ENCODE results near the gene TBC1D20. TPM values are rescaled to one million over a fixed set of nuclear protein-coding genes. Genes with fewer than 3 reads are reported as not detected.
A peak's percentile ranks its signal among the peaks of the same experiment; 100 is the strongest.
"Not testable (repeated sequence)": the region's sequence is repeated elsewhere in the genome, so short reads cannot be mapped to it uniquely, and the experiment has no call there.

Gene TBC1D20
- total RNA-seq (2014; rRNA removed; shearing (Covaris generic)) = 13.5 and 17.4 TPM in 2 replicates

DNA sequence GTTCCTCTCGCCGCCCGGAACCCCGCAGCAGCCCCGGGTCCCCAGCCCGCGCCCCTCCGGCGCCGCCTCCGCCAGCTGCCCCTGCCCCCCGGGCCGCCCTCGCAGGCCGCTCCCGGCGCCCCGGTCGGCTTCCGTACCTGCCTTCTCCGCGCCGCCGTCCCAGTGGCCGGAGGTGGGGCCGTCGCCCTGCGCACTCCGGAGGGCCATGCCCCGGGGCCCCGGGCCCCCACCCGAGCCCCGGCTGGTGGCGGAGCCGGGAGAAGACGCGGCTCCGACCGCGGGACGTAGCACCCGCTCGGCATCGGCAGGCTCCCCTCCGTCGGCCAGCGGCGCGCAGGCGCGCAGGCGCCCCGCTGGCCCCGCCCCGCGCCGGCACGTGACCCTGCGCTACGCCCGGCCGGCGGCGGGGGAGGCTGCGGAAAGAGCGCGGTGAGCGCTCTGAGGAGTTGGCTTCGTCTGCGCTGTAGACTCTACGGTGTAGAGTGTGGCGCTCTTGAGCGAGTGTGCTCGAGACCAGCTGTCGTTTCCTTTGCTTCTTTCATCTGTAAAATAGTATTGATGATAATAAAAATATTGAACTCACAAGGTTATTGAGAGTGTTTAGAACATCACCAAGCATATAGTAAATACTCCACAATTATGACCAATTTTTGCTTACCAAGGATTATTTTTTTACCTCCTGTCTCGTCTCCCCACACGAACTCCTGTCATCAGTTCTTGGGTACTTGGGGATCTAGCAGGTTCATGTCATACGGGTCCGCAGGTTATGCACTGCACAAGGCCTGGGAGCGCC is at the start of gene TBC1D20:
TBC1D20 (minus strand) TSS at position 335 of the 793 bp plus-strand sequence; CDS start at position 207, 128 bp downstream.
- in situ Hi-C loops (cut with HindIII; ENCODE audit: low sequenced_read_pairs) = no loop called here
- peak; percentile 89 for DNase-seq (ENCODE audit: low spot score)

- in situ Hi-C loops (cut with HindIII; ENCODE audit: low sequenced_read_pairs); DNase-seq (ENCODE audit: low spot score): not testable (repeated sequence)
Measured at GRCh38 chr20:510328-511057, 48.2 kb upstream of the TBC1D20 start.

DNA sequence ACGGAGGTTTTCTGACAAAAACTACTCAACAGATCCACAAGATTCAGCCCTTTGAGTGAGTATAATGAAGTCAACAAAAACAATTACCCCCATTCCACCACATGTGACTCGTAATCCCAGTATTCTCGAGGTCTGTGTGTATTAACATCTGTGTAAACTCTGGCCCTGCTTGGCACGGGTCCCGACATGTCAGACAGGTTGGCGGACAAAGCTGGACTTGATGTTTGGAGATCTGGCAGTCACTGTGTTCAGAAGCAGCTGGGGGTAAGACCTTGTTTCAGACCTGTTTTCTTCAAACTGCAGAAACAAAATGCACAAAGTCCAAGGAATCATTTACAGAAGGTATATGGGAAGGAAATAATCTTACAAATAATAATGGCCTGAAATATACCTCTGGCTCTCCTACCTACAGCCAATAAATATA is 46.0 kb upstream of the TBC1D20 start:
- in situ Hi-C loops (cut with HindIII; ENCODE audit: low sequenced_read_pairs) = not testable (repeated sequence)

DNA sequence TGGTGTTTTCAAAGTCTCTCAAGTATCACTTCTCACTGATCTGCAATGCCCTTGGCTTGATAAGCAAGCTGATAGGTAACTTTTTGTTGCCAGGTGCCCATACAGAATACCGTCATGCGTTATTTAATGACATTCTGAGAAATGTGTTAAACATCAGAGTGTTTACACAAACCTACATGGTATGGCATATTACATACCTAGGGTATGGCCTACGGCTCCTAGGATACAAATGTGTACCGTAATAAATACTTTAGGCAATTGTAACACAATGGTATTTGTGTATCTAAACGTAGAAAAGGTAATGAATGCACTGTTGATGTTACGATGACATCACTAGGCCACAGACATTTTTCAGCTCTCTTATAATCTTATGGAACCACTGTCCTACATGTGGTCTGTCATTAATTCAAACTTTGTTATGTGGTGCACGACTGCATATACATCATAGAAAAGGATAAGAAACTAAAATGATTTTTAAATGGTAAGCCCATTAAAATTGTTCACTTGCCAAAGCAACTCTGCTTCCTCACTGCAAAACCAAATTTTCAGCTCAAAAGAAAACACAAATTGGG is 45.5 kb upstream of the TBC1D20 start:
- in situ Hi-C loops (cut with HindIII; ENCODE audit: low sequenced_read_pairs) = no loop called here
- DNase-seq (ENCODE audit: low spot score) = no peak

More for the DNA sequence above, 46.0 kb upstream of the TBC1D20 start:
- not testable (repeated sequence) for DNase-seq (ENCODE audit: low spot score)

- in situ Hi-C loops (cut with HindIII; ENCODE audit: low sequenced_read_pairs) = no loop called here
- DNase-seq (ENCODE audit: low spot score) = no peak
Measured at GRCh38 chr20:507006-507758, 44.8 kb upstream of the TBC1D20 start.

GRCh38 chr20:504632-505075 is 42.3 kb upstream of the TBC1D20 start:
- no peak for DNase-seq (ENCODE audit: low spot score)
- in situ Hi-C loops (cut with HindIII; ENCODE audit: low sequenced_read_pairs) = no loop called here

DNA sequence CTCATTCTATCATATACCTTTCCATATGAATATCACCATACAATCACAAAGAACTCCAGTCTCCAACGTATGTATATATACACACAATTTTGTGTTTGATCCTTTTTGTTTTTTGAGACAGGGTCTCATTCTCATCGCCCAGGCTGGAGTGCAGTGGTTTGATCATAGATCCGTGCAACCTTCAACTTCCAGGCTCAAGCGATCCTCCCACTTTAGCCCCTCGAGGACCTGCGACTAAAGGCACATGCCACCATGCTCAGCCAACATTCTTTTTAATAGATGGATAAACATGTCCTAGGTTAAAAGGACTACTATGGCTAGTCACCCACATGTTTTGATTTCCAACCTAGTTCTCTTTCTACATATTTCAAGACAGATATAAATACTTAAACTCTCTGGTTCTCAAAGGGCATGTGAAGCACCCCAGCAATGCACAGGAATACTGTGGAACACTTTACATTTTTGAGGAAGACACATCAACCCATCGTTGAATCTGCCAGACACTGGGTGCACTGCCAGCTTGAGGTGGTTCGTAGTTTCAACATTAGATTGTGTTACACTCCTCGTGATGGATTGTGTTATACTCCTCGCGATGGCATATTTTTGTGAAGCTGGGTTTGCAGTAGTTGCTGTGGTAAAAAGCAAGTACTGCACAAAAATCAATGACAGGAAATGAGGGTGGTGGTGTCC is 40.9 kb upstream of the TBC1D20 start:
- in situ Hi-C loops (cut with HindIII; ENCODE audit: low sequenced_read_pairs) = no loop called here
- no peak for DNase-seq (ENCODE audit: low spot score)

DNA sequence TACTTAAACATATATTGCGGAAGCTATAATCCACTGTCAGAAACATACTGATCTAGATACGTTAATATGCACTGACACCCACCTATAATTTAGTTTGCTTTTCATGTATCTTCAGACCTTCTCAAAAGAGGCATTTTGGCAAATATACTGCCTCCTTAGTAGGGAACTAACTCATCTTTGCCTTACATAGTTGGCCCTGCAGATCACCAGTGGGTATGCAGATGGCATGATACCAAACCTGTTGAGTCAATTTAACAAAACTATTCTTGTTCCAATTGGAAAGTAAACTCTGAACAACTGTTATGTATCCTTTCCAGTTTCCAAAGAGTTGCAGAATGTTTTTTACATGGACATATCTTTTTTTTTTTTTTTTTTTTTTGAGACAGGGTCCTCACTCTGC is 35.6 kb upstream of the TBC1D20 start:
- in situ Hi-C loops (cut with HindIII; ENCODE audit: low sequenced_read_pairs) = no loop called here
- no peak for DNase-seq (ENCODE audit: low spot score)

DNA sequence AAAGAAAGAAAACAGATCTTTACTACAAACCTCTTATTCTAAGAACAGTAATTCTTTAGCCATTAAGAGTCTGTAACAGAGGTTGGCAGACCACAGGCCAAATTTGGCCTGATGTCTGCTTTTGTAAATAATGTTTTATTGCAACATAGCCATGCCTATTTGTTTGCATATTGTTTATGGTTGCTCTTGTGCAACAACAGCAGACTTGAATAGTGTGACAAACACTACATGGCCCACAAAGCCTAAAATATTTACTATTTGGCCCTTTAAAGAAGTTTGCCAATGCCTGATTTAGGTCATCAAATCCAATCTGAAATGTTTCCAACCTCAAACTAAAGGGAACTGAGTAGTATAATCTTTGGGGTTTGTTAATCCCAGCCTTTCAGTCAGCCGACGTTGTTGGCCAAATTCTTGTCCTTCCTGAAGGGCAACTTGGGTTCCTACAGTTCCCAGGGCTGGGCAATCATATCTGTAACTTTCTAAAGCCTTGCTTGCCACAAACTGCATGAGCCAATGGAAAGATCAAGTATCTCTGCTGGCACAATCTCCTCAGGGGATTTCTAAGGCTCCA is 33.9 kb upstream of the TBC1D20 start:
- no peak for DNase-seq (ENCODE audit: low spot score)
- in situ Hi-C loops (cut with HindIII; ENCODE audit: low sequenced_read_pairs) = no loop called here

DNA sequence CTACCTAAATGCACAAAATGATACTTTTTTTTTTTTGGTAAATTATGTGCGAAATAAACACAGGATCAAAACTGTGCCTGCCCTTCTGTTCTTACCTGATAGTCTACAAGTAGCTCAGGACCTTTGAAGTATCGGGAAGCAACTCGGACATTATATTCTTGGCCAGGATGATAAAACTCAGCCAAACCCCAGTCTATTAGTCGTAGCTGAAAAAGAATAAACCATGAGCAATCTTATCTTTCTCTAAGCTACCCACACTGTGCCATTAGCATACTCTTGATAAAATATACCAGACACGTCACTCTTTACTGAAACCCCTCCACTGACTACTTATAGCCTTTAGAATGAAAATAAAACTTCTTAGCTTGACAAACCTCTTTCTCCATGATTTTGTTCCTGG is 29.8 kb upstream of the TBC1D20 start:
- in situ Hi-C loops (cut with HindIII; ENCODE audit: low sequenced_read_pairs) = no loop called here

GRCh38 chr20:487655-488054 is 25.3 kb upstream of the TBC1D20 start:
- DNase-seq (ENCODE audit: low spot score) = no peak
- in situ Hi-C loops (cut with HindIII; ENCODE audit: low sequenced_read_pairs) = no loop called here

More for the DNA sequence above, 29.8 kb upstream of the TBC1D20 start:
- DNase-seq (ENCODE audit: low spot score) = no peak

DNA sequence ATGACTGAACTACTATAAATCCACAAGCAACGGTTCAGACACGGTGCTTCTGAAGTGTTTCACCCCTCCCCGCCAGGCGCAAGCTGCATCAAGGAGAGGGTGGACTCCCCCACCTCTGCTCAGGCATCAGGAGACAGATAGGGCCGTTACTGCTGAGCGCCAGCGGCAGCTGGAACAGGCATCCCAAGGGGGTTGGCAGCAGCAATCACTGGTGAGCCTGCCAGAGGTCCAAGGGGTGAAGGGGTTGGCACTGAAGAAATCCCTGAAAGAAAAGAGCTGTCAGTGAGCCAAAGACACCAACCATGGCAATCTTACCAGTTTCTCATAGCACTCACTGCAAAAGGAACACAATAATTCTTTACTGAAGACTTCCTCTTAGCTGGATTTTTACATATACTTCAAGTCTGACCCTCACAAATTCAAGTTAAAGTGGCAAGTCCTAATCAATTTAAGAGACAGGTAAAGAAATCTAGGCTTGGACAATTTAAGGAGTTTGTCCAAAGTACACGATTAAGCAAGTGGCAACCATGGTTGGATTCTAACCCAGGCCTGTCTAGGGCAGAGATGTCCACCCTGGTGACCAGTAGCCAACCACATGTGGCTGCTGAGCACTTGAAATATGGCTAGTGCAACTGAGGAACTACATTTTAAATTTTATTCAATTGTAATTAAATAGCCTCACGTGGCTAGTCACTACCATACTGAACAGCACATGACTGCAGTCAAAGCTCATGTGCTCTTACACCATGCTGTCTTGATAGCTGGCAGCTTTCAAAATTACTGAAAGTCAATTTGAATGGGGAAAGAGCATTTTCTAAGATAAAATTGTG is 21.7 kb upstream of the TBC1D20 start:
- no peak for DNase-seq (ENCODE audit: low spot score)
- in situ Hi-C loops (cut with HindIII; ENCODE audit: low sequenced_read_pairs) = no loop called here

DNA sequence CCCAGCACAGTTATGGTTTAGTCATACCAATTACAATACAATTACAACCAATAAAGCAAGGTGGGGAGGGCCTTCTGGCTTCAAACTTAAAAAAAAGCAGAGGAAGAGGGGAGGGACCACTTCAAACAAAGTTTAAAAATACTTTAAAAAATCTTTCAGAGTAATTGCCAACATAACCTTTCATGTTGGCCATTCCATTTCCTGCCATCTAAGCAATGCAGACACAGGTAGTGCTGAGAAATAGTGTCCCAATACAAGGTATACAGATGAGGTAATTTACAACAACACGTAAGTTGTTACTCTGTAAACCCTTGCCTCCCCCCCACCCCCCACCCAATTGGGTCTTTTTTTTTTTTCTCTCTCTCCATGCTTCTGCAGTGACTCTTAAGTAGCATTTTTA is 18.8 kb upstream of the TBC1D20 start:
- no peak for DNase-seq (ENCODE audit: low spot score)
- in situ Hi-C loops (cut with HindIII; ENCODE audit: low sequenced_read_pairs) = no loop called here

DNA sequence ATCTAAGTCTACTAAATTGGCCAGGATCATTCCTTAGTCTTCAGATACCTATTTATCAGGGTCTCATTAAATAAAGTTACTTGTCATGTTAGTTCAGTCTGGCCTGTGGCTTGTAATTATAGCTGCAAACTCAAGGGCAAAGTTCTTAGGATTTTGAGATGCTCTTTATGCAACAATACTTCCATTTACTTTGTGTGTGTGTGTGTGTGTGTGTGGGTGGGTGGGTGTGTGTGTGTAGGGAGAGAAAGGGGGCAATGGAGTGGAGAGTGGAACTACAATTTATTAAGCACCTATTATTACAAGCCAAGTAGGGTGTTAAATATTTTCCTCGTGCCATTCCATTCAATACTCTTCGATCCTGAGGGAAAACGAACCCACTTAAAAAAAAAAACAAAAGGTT is 17.7 kb upstream of the TBC1D20 start:
- DNase-seq (ENCODE audit: low spot score) = no peak
- in situ Hi-C loops (cut with HindIII; ENCODE audit: low sequenced_read_pairs) = no loop called here

- in situ Hi-C loops (cut with HindIII; ENCODE audit: low sequenced_read_pairs) = loop anchor here (10.0 kb wide), 1 partner anchor 165 kb away; no protein-coding TSS in a partner anchor
- DNase-seq (ENCODE audit: low spot score) = no peak
Measured at GRCh38 chr20:479487-479886, 17.2 kb upstream of the TBC1D20 start.

GRCh38 chr20:478949-479429 is 16.7 kb upstream of the TBC1D20 start:
- in situ Hi-C loops (cut with HindIII; ENCODE audit: low sequenced_read_pairs) = loop anchor here (10.0 kb wide), 1 partner anchor 166 kb away; no protein-coding TSS in a partner anchor
- peak; percentile 84 for DNase-seq (ENCODE audit: low spot score)

Data from G401 (cell line).